KOPT-K1 (cell line): Measurements from ENCODE around the gene TREML2.
"Not testable (repeated sequence)": the region's sequence is repeated elsewhere in the genome, so short reads cannot be mapped to it uniquely, and the experiment has no call there.

Experiments
- H3K27ac ChIP-seq: fragments of 200-600 bp; sonication (generic); 2 replicates; pipeline ENCODE4 v1.5.1; 2016; ENCODE audit warnings: antibody characterized with exemption, mild to moderate bottlenecking, low read depth, low read length; ENCODE audit not compliant: poor library complexity, severe bottlenecking
- H3K36me3 ChIP-seq: fragments of 200-600 bp; sonication (generic); 2 replicates; pipeline ENCODE4 v1.5.1; 2017; ENCODE audit warnings: antibody characterized with exemption, mild to moderate bottlenecking, low read length, moderate library complexity; ENCODE audit not compliant: insufficient read depth
- H3K9me3 ChIP-seq: fragments of 200-600 bp; sonication (generic); 2 replicates; pipeline ENCODE4 v1.5.1; 2017; ENCODE audit warnings: antibody characterized with exemption, low read length, mild to moderate bottlenecking; ENCODE audit not compliant: insufficient read depth, poor library complexity, severe bottlenecking

Gene TREML2

GRCh38 chr6:41193171-41193734 lies 7.7 kb downstream of the TREML2 start:
- Histone ChIP-seq H3K36me3 (peaks cover 63% of the 10 kb centered on the region), H3K27ac (no peak overlapping the region), H3K9me3 (peaks cover 18% of the 10 kb centered on the region)

GRCh38 chr6:41191569-41191968 lies 9.4 kb downstream of the TREML2 start:
- Histone ChIP-seq H3K36me3 (peaks cover 47% of the 10 kb centered on the region), H3K27ac (no peak overlapping the region), H3K9me3 (peaks cover 18% of the 10 kb centered on the region)

DNA sequence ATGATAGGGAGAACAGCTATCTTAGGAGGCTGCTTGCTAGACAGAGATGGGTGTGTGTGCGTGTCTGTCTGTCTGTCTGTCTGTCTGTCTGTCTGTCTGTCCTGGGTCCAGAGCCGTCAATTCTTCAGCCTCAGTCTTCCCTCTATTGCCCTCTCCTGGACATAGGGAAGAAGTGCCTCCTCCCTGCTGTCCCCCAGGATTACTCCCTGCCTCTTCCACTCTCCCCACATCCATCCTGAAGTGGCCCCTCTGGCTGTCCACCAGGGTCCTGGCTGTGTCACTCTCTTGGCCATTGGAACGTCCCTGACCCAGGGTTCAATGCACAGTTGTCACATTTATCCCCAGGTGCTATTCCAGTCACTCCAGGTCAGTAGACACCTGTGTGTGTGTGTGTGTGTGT lies 10.2 kb downstream of the TREML2 start:
- Histone ChIP-seq H3K36me3 (peaks cover 41% of the 10 kb centered on the region), H3K9me3 (peaks cover 18% of the 10 kb centered on the region), H3K27ac (no peak overlapping the region)

DNA sequence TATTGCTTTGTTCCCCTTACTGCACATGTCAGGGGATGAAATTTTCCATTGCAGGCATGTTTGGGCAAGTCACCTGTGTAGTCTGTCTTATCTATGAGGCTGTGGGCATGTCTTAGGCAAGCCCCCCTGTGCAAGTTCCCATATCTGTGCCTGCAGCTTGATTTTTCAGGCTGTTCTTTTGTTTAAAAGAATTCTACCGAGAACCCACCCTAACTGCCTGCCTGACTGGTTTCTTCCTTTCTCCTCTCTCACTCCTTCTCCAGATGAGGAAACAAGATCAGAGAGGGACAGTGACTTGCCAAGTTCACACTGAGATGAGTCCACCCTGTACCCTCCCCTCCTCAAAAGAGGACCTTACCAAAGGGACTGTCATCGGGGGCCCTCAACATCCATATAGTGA lies 11.0 kb downstream of the TREML2 start:
- Histone ChIP-seq H3K27ac (no peak overlapping the region), H3K36me3 (peaks cover 36% of the 10 kb centered on the region)

GRCh38 chr6:41189046-41189445 lies 11.9 kb downstream of the TREML2 start:
- not testable (repeated sequence) for H3K27ac ChIP-seq
- Histone ChIP-seq H3K9me3 (peaks cover 18% of the 10 kb centered on the region), H3K36me3 (peaks cover 27% of the 10 kb centered on the region)

More for the DNA sequence above, 11.0 kb downstream of the TREML2 start:
- H3K9me3 ChIP-seq, result peaks cover 18% of the 10 kb centered on the region

- H3K27ac ChIP-seq, result no peak overlapping the region
- H3K9me3 ChIP-seq, result peaks cover 18% of the 10 kb centered on the region
- H3K36me3 ChIP-seq, result peaks cover 27% of the 10 kb centered on the region
These were observed 12.7 kb downstream of the TREML2 start for GRCh38 chr6:41187924-41188886.

- H3K27ac ChIP-seq, result no peak overlapping the region
- peaks cover 8% of the 10 kb centered on the region; the same call in 1 of the 2 replicates for H3K36me3 ChIP-seq
- peaks cover 18% of the 10 kb centered on the region for H3K9me3 ChIP-seq
These were observed 14.9 kb downstream of the TREML2 start for GRCh38 chr6:41186031-41186562.

GRCh38 chr6:41184761-41185160 lies 16.2 kb downstream of the TREML2 start:
- no peak overlapping the region for H3K27ac ChIP-seq
- no peaks in the 10 kb centered on the region for H3K36me3 ChIP-seq
- H3K9me3 ChIP-seq, result peaks cover 7% of the 10 kb centered on the region

GRCh38 chr6:41182069-41183034 lies 18.6 kb downstream of the TREML2 start:
- Histone ChIP-seq H3K36me3 (no peaks in the 10 kb centered on the region), H3K27ac (peak overlapping the region; percentile 17), H3K9me3 (no peaks in the 10 kb centered on the region)

DNA sequence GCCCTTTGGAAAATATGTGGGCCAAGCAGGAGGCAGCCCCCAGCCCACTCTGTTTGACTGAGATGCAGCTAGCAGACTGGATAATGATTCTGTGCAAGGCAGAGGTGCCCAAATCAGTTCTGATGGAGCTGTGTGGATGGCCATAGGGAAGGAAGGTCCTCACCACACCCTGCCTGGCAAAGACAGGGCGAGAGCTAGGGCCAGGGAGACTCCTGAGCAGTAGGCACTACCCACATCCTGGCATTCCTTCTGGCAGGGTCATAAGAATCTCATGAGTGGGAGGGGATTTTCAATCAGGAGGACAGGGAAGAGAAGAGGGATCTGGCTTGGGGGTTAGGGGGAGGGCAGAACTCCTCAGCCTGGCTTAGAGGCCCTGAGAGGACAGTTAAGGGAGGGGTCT lies 19.4 kb downstream of the TREML2 start:
- Histone ChIP-seq H3K27ac (no peak overlapping the region), H3K36me3 (no peaks in the 10 kb centered on the region), H3K9me3 (no peaks in the 10 kb centered on the region)

- no peaks in the 10 kb centered on the region for H3K9me3 ChIP-seq
- H3K27ac ChIP-seq, result no peak overlapping the region
- no peaks in the 10 kb centered on the region for H3K36me3 ChIP-seq
These were observed 21.8 kb downstream of the TREML2 start for GRCh38 chr6:41179163-41179562.

GRCh38 chr6:41177695-41178094 lies 23.3 kb downstream of the TREML2 start:
- Histone ChIP-seq H3K9me3 (no peaks in the 10 kb centered on the region), H3K27ac (no peak overlapping the region), H3K36me3 (no peaks in the 10 kb centered on the region)

DNA sequence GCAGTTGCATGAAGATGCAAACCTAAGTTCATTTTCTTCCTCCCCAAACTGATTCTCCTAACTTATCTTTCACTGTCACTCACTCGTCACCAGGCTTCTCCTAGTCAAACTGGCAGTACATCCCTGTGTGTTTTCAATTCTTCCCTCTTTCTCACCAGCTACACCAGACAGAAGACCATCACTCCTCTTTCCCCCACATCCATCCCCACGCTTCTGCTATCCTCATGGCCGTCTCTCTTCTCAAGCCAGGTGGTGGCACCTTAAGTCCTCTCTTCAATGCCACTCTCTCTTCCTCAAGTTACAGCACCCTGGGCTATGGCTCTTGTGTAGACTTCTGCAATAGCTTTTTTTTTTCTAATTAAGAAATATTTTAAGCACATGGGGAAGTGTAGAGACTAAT lies 23.7 kb downstream of the TREML2 start:
- H3K36me3 ChIP-seq, result no peaks in the 10 kb centered on the region
- H3K27ac ChIP-seq, result no peak overlapping the region
- H3K9me3 ChIP-seq, result no peaks in the 10 kb centered on the region

- Histone ChIP-seq H3K9me3 (no peaks in the 10 kb centered on the region), H3K27ac (no peak overlapping the region), H3K36me3 (no peaks in the 10 kb centered on the region)
These were observed 24.8 kb downstream of the TREML2 start for GRCh38 chr6:41176189-41176588.
